HG02970 (cell line): Measurements from ENCODE around the gene FOXE3.

Source experiments
- ATAC-seq: cut with Tn5 transposase; IDR thresholded peaks from one replicate; pipeline ENCODE4 v1.9.1; 2021; ENCODE audit warnings: mild to moderate bottlenecking, moderate library complexity, moderate number of reproducible peaks; ENCODE audit not compliant: unreplicated experiment, low FRiP score

Gene FOXE3

GRCh38 chr1:47415728-47416318 lies at the start of gene FOXE3:
TSS of gene FOXE3 (plus strand) at chr1:47416285. CDS start at chr1:47416316, 31 bp downstream.
- ATAC-seq = no peak

GRCh38 chr1:47367651-47368050 lies 48.4 kb upstream of the FOXE3 start:
- ATAC-seq = no peak

GRCh38 chr1:47371016-47371517 lies 45.0 kb upstream of the FOXE3 start:
- ATAC-seq = no peak

GRCh38 chr1:47374501-47374900 lies 41.6 kb upstream of the FOXE3 start:
- ATAC-seq = no peak

- ATAC-seq = no peak
Observed at GRCh38 chr1:47378147-47378546, 37.9 kb upstream of the FOXE3 start.

GRCh38 chr1:47380699-47381098 lies 35.4 kb upstream of the FOXE3 start:
- ATAC-seq = no peak

GRCh38 chr1:47382399-47382983 lies 33.6 kb upstream of the FOXE3 start:
- no peak for ATAC-seq

- no peak for ATAC-seq
Observed at GRCh38 chr1:47384083-47384482, 32.0 kb upstream of the FOXE3 start.

- no peak for ATAC-seq
Observed at GRCh38 chr1:47385020-47385419, 31.1 kb upstream of the FOXE3 start.

GRCh38 chr1:47386268-47386667 lies 29.8 kb upstream of the FOXE3 start:
- ATAC-seq = no peak

- ATAC-seq = no peak
Observed at GRCh38 chr1:47388030-47388890, 27.8 kb upstream of the FOXE3 start.

- no peak for ATAC-seq
Observed at GRCh38 chr1:47388891-47389238, 27.2 kb upstream of the FOXE3 start.

GRCh38 chr1:47389731-47390130 lies 26.4 kb upstream of the FOXE3 start:
- ATAC-seq = no peak

- ATAC-seq = no peak
Observed at GRCh38 chr1:47390843-47391242, 25.2 kb upstream of the FOXE3 start.

- ATAC-seq = no peak
Observed at GRCh38 chr1:47393141-47393540, 22.9 kb upstream of the FOXE3 start.

- no peak for ATAC-seq
Observed at GRCh38 chr1:47395433-47395832, 20.7 kb upstream of the FOXE3 start.

- no peak for ATAC-seq
Observed at GRCh38 chr1:47396671-47397196, 19.4 kb upstream of the FOXE3 start.

GRCh38 chr1:47399138-47399845 lies 16.8 kb upstream of the FOXE3 start:
- ATAC-seq = no peak

- ATAC-seq = no peak
Observed at GRCh38 chr1:47399846-47400155, 16.3 kb upstream of the FOXE3 start.

- ATAC-seq = no peak
Observed at GRCh38 chr1:47401761-47402160, 14.3 kb upstream of the FOXE3 start.

GRCh38 chr1:47402591-47402990 lies 13.5 kb upstream of the FOXE3 start:
- no peak for ATAC-seq
